ENCODE measurements around the gene NME9.

The NME9 gene

GRCh38 chr3:138332472-138333073, 2.9 kb upstream of the NME9 start:
- DNase-seq (ENCODE audit: low read depth) = no peak

GRCh38 chr3:138331143-138331894, 1.7 kb upstream of the NME9 start:
- DNase-seq (ENCODE audit: low read depth) = no peak

GRCh38 chr3:138329984-138330293, 288 bp upstream of the NME9 start:
- no peak for DNase-seq (ENCODE audit: low read depth)

DNA sequence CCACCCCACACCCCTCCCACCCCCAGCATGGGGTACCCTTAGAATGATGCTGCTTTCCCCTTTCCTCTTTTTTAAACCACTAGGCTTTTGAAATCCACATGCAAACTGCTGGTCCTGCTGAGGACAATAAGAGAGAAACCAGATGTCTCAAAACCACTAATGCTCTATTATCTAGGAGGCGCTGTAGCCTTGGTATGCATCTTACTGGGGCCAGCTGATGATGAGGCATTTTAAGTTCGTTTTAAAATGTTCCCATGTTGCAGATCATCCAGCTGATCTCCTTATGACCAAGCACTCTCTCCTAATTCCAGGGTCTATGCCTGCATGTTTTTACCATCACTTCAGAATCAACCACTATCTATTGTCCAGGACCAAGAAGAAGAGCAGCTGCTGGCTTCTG, 1.3 kb downstream of the NME9 start:
- no peak for DNase-seq (ENCODE audit: low read depth)

DNA sequence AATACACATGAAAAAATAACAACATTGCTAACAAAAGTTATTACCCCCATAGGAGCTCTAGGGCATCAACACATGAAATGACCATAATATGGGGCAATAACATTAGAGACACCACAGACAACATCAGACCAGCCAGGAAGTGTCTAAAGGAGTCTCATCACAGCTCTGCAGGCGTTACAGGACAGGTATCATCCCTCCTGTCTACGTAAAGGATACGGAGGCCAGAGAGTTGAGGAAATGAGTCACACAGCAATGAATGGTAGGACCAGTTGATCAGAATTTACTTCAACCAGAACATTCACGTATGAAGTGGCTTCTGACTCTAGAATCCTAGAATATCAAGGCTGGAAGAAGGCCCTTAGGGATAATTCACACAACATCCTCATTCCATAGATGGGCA, 1.8 kb downstream of the NME9 start:
- no peak for DNase-seq (ENCODE audit: low read depth)

DNA sequence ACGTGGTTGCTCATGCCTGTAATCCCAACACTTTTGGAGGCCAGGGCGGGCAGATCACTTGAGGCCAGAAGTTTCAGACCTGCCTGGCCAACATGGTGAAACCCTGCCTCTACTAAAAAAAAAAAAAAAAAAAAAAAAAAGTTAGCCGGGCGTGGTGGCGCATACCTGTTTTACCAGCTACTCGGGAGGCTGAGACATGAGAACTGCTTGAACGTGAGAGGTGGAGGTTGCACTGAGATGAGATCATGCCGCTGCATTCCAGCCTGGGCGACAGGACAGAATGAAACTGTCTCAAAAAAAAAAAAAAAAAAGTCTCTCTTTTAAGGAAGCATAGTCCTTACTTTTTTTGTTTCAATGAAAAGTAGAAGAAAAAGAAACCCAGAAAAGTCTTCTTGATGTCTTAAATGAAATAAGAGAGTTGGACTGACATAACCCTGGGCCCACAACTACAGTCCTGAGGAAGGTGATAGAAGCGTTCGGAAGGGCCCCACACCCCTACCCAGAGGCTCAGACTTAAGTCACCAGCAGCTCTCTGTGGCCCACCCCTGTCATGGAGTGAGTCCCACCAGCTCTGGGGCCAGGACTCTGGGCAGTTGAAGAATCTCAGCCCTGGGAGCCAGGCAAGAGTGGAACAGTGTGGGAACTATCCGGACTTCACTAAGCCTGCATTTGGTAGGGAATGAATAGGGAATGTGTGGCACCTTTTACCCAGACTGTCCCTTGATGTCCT, 2.6 kb downstream of the NME9 start:
- DNase-seq (ENCODE audit: low read depth) = no peak

GRCh38 chr3:138325990-138326389, 3.7 kb downstream of the NME9 start:
- no peak for DNase-seq (ENCODE audit: low read depth)

- DNase-seq (ENCODE audit: low read depth) = no peak
These were observed 5.7 kb downstream of the NME9 start for GRCh38 chr3:138323971-138324370.

DNA sequence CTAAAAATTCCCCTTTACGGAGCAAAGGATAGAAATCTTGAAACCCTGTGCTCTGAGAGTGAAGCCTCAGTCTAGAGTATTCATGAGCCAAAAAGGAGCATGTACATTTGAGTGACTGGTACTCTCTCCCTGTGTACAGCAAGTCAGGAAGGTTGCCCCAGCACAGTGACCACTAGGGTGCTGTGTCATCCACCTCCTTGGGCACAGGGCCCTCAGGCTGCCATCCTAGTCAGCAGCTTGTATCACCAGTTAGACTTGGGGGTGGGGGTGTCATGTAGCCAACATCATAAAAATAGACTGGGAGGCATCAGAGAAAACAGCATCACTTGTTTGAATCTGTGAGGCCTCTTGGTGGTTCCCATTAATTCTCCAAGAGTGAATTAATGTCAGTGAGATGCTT, 12.0 kb downstream of the NME9 start:
- no peak for DNase-seq (ENCODE audit: low read depth)

DNA sequence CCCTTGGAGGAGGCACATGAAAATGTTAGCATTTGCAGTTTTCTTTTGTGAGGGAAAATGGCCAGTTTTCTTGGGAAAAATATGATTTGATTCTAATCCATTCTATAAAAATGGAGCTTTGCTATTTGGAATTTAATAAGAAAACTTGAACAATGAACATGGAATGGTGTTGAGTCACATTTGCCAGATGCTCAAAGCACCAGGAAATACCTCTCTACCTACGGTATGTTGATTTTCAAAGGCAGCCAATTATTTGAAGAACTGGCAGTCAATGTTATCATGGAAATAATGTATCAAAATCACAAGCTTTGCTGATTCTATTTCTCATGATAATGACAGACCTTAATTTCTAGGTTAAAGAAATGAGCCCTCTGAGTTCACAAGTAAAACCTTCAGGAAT, 14.9 kb downstream of the NME9 start:
- no peak for DNase-seq (ENCODE audit: low read depth)

DNA sequence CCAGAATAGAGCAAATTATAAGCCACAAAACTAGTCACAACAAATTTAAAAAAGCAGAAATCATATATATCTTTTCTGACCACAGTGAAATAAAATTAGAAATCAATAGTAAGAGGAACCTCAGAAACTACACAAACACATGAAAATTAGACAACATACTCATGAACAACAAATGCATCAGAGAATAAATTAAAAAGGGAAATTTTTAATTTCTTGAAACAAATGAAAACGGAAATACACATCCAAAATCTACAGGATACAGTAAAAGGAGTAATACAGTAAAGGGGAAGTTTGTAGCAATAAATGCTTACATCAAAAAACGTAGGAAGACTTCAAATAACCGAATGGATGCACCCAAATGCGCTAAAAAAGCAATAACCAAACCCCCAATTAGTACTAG, 19.2 kb downstream of the NME9 start:
- DNase-seq (ENCODE audit: low read depth) = no peak

DNA sequence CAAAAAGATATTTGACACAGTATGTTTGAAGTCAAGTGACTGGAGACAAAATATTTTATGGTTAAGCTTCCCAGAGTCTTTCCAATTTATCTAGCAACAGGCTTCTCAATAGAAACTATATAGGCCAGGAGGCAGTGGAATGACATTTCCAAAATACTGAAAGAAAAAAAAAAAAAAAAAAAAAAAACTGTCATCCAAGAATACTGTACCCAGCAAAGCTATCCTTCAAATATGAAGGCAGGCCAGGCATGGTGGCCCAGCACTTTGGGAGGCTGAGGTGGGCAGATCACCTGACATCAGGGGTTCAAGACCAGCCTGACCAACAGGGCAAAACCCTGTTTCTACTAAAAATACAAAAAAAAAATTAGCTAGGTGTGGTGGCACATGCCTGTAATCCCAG, 20.9 kb downstream of the NME9 start:
- no peak for DNase-seq (ENCODE audit: low read depth)

DNA sequence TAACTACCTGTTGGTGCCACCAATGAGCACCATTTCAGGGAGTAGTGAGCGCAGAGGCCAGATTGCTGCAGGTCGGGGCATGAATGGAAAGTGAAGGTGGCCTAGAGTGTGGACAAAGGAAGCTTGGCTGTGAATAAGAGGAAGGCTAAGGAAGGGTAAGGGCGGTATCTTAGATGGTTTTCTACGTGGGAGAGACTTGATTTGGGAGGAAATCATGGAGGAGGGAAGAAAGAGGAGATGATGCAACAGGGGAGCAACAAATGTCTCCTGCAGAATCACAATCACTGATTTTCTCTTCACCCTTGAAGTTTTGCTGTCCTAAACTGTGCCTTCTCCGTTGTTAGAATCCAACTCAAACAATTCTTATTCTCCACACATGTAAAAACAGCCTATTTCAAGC, 21.8 kb downstream of the NME9 start:
- no peak for DNase-seq (ENCODE audit: low read depth)

GRCh38 chr3:138303474-138303873, 26.2 kb downstream of the NME9 start:
- DNase-seq (ENCODE audit: low read depth) = no peak

DNA sequence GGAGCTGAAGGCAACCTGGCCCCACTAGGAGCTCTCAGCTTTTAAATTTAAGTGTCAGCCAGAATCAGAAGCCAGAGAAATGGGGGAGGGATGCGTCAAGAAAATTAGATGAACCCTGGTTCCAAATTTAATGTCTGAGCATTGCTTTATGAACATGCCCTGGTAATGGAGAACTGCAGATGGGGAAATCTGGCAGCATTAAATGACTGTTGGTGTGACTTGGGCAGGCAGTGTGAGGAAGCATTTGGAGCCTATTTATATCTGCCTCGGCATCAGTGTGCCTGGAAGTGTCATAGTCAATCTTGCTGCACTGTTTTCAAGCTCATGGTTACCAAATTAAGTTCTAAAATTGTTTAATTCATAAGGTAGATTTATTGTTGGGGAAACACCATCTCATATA, 29.0 kb downstream of the NME9 start:
- no peak for DNase-seq (ENCODE audit: low read depth)

GRCh38 chr3:138297876-138298275, 31.8 kb downstream of the NME9 start:
- DNase-seq (ENCODE audit: low read depth) = no peak

- no peak for DNase-seq (ENCODE audit: low read depth)
These were observed 32.5 kb downstream of the NME9 start for GRCh38 chr3:138297059-138297607.

- DNase-seq (ENCODE audit: low read depth) = no peak
These were observed 33.0 kb downstream of the NME9 start for GRCh38 chr3:138296639-138297038.

GRCh38 chr3:138289701-138290100, 40.0 kb downstream of the NME9 start:
- no peak for DNase-seq (ENCODE audit: low read depth)

- no peak for DNase-seq (ENCODE audit: low read depth)
These were observed 40.4 kb downstream of the NME9 start for GRCh38 chr3:138289260-138289659.

DNA sequence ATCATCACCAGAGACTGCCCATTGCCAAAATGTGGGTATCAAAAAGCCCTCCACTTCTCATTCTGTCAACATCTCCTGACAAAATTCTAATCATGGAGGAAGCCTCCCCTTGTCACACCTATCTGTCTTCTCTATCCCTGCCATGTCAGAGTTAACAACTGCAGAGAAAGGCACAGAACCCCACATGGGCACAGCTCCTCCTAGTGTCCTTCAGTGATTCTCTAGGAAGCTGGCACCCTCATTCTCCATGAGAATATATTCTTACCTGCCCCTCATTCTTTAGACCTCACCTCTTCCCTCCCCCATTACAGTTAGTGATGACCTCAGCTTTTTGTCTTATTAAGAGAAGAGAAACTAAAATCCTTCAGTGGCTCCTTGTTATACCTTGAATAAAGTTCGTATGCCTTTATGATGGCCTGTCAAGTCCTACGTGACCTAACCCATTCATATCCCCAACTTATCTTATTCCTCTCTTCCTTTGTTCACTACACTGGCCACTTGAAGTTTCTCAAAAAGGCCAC, 44.6 kb downstream of the NME9 start:
- DNase-seq (ENCODE audit: low read depth) = no peak

DNA sequence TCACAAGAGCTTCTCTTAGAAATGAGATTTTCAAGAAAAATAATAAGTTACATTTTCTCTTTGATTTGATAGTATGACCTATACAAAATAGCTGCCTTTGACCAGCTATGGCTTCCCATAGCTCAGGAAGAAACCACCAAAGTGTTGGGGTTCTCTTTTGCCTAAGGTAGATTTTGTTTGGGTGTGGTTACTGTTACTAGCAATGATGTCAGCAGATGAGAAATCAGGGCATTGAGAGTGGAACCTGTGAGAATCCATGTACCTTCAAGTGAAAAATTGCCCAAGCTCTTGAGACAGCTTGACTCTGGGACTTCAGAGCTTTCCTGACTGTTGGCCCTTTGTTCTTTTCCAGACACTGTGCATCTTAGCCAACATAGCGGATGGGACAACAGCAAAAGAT, 45.6 kb downstream of the NME9 start:
- DNase-seq (ENCODE audit: low read depth) = no peak

- no peak for DNase-seq (ENCODE audit: low read depth)
These were observed 46.8 kb downstream of the NME9 start for GRCh38 chr3:138282836-138283235.

Data from stimulated activated CD8-positive, alpha-beta memory T cell treated with anti-CD3 and anti-CD28 coated beads, Interleukin-4, amount 100 ng/mL, for 24 hours (primary cell).